Stimulated activated naive CD4-positive, alpha-beta T cell (primary cell): ENCODE measurements around the gene PROZ.

Experiments
- DNase-seq, 6 experiments: peaks; one replicate each; lab custom pipeline; 2025; lab: John Stamatoyannopoulos, UW

The PROZ gene

DNA sequence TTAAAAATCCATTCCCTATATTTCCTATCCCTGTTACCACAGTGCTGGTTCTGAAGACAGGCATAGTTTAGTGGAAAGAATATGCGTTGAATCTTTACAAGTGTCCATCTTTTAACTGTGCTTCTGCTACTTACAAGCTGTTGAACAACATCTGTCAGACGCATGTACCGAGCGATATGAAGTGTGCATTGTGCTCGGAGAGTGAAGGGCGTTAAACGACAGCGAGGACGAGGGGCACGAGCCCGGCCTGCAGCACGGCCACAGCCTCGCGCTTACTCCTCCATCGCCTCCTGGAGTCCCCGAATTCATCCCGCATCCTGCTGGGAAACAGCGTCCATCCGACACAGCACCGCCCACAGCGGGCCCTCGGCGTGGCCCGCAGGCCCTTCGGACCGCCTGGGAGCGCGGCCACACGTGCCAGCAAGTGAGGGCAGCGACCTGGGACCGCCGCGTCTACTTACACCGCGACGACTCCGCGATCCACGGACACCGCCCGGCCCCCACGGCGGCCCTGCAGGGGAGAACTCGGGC lies 49.5 kb downstream of the PROZ start:
- DNase-seq: peak in 2 of 6 experiments; percentile 37 to 50

DNA sequence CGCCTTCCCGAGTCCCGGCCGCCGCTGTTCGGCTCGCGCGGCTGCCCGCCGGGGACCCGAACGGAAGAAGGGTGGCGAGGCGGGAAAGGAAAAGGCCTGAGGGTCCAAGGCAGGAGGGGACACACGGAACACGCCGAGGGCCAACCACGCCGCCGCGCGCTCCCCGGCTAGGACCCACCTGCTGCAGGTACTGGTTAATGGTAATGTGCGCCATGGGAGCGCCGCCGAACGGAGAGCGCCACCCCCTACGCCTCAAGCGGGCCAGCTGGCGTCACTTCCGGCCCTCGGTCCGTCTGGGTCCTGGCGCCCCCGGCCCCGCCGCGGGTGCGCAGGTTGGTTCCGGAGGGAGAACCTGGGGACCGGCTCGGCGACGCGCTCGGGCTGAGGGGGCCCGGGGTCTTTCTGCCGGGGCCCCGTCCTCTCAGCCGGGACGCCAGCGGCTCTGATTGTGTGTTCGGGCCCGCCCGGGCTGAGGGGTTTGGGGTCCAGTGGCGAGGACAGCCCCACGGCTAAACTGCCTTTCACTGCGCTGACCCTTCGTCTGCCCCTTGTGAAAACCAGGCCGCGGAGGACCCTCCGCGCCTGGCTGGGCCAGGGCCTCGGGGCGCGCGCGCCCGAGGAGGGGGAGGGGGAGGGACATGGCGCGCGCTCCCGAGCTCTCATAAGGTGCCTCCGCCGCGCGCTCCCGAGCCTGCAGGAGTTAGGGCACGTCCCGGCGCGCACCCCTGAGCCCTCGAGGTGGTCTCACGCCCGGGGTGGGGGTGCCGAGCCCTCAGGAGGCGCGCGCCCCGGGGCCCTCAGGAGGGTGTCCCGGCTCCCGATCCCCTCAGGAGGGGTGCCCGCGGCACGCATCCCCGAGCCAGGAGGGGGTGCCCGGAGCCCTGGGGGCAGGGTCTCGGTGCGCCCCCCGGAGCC lies 50.2 kb downstream of the PROZ start, which contains the start of gene PCID2:
TSS of gene PCID2 (minus strand) at position 249 of the 915 bp plus-strand sequence. CDS start at position 214, 35 bp downstream.
- peak; percentile 82 to 94 (median 89) for DNase-seq

DNA sequence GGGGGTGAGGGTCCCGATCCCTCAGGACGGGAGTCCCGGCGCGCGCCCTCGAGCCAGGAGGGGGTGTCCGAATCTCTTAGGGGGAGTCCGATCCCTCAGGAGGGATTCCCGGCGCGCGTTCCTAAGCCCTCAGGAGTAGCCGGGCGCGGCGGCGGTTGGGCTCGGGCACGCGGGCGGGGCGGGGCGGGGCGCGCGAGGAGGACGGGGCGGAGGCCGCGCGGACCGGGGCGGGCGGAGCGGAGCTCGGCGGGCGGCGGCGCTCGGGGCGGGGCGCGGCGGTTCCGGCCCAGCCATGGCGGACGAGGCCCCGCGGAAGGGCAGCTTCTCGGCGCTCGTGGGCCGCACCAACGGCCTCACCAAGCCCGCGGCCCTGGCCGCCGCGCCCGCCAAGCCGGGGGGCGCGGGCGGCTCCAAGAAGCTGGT lies 50.9 kb downstream of the PROZ start, which contains the start of gene CUL4A:
TSS of gene CUL4A (plus strand) at position 278 of the 423 bp plus-strand sequence. CDS start at position 293, 15 bp downstream.
- peak; percentile 53 to 79 (median 68) for DNase-seq

DNA sequence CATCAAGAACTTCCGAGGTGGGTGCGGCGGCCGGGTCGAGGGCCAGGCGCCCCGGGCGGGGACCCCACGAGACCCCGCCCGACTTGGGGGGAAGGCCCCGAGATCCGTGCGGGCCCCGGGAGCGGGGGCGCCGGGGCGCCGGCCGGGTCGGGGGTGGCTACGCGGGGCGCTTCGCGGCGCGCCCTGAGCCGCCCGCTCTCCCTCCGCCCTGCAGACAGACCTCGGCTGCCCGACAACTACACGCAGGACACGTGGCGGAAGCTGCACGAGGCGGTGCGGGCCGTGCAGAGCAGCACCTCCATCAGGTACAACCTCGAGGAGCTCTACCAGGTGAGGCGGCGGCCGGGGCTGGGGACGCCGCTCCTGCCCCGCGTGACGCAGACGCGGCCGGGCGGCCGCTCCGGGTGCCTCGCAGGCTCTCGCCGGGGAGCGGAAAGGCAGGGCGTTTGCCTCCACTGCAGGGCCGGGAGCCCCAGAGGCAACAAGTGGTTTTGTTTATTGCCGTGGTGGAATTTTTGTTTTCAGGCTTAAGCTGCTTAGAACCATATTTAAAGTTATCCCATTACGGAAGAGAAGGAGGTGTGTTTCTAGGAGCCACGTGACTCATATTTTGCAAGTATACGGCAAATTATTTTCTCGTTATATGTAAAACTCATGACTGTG lies 51.4 kb downstream of the PROZ start:
- DNase-seq: peak; percentile 68 to 83 (median 75)

DNA sequence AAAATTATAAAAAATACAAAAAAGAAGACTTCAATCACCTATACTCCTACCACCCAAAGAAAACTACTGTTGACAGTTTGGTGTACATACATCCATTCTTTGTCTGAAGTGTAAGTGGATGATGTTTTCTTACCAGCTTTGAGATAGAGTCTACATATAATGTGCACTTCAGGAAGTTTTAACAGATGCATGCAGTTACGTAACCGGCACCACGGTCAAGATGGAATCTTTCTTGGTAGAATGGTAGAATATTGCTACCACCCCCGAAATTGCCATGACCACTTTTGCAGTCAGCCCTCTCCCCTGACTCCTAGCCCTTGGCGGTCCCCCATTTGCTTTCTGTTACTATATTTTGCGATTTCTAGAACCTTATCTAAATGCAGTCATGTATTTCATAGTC lies 52.4 kb downstream of the PROZ start:
- no peak for DNase-seq

DNA sequence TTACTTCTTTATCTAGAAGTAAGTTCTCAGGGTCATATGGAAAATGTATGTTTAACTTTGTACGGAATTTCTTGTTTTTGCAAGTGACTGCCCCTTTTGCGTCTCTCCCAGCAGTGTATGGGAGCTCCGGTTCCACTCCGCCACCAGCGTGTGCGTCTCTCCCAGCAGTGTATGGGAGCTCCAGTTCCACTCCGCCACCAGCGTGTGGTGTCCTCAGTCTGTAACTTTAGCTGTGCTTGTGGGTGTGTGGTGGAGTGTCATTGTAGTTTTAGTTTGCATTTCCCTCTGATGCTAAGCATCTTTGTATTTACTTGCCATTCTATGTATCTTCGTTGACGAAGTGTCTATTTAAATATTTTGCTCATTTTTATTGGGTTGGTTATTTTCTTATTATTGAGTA lies 53.3 kb downstream of the PROZ start:
- peak in 2 of 6 experiments; percentile 4 to 5 for DNase-seq

DNA sequence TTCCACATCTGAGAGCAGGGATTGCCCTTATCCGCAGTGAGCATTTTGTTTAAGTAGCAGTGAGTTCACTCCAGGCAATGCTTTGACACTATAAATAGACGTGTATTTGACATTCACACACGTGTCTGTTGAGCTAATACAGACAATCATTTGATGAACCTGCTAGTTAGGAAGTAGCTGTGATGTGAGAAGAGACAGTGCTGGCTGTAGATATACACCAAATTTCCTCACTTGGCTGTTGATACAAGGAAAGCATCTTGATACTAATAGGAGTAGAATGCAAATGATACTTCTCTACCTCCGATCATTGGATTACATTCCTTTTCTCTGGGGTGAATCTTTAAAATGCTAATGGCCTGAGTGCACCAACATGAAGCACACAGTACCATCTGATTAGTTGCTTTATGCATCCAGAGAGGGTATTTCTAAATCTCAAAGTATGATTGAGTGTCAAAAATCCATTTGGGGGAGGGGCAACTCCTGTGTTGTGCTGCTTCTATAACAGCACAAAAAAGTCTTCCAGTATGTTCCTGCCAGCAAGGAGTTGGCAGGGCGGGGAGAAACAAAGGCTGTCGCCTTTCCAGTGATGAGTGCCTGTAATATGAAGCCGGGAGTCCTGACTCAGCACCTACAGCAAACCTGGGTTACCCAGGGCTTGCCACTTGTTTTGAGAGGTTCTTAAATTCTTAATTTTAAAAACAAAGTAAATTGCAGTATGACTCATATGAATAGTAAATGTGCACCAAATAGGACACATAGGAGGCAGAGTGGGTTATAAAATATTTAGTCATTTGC lies 58.0 kb downstream of the PROZ start:
- no peak for DNase-seq

DNA sequence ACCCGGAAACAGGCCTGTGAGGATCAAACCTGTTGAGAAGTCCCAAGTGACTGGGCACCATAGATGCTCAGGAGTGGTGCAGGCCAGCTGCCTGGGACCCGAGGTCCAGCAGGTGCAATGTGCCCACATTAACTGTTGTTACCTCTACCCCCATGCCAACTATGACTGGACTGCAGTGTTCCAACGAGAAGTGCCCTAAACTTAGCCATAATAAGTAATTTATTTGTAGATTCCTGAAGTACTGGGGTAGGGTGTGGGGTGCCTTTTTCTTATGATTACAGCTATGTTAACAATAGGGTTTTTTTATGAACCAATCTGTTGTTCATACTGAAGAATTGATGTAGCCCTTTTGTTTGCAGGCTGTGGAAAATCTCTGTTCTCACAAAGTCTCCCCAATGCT lies 60.1 kb downstream of the PROZ start:
- DNase-seq: no peak

DNA sequence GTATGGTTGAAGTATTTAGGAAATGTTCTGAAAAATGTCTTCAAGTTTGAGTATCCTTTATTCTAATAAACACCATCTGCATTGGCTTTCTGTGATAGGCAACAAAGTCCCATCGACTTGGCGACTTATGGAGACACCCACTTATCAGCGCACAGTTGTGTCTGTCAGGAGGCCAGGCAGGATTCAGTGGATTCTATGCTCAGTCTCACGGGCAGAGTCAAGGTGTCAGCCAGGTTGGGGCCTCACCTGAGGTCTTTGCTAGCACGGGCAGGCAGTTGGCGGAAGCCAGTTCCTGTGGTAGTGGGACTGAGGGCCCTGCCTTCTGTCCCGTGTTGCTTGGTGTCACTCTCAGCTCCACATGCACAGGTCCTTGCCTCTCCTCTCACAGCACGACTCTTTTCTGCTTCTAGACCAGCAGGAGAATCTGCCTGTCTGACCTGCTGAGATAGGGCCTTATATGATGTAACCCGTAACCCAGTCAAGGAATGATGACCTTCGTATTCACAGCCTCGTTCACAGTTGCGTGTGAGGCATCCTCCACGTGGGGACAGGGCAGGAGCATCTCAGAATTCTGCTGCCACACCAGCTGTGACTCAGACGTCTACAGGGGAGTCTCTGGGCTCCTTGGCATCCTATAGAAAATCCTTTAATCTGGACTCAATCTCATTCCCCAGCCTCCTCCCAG lies 61.0 kb downstream of the PROZ start:
- no peak for DNase-seq

DNA sequence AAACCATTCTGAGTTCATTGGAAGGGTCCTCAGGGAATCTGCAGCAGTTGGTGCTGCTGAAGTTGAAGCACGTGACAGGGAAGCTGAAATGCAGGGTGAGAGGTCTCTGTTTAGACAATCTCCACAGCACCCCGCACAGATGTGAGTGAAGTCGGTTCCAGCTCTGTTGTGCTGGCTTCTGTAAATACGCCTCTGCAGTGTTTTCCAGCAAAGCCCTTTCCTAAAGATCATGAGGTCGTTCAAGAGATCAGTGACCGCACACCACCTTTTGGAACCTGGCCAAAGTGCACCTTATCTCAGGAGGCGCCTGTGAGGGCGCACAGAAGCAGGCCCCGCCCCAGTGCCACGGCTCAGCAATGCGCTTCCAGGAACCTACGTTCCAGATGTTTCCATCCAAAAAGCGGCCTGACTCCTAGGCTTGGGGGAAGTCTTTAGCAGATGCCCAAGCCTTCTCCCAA lies 61.7 kb downstream of the PROZ start:
- no peak for DNase-seq

DNA sequence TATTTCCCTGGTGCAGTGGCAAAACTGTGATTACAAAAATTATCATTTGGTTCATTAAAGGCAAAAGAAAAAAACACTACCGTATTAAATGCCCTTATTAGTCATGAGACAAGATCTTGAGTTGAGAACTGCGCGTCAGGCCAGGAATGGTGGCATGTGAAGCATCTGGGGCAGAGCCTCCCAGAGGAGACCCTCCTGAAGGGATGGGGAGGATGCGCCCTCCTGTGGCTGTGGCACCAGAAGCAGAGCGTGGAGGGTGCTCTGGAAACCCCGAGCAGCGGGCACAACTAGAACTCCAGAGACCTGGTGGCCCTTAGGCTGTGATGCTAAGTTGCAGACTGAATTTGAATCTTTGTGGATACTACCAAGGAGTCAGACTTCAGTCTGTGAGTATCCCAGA lies 62.4 kb downstream of the PROZ start:
- DNase-seq: no peak
